Right cardiac atrium (tissue), 5 donors: ENCODE data around the gene CARD9. TPM values are rescaled to one million over a fixed set of nuclear protein-coding genes. Genes with fewer than 3 reads are reported as not detected.
"Not testable (repeated sequence)": the region's sequence is repeated elsewhere in the genome, so short reads cannot be mapped to it uniquely, and the experiment has no call there.

Experiments used
- ATAC-seq, 2 donors: fragments of 200-7000 bp; cut with Tn5 transposase; one replicate each; pipeline versions ENCODE4 v1.8.0 to v1.9.1; 2020; ENCODE audit warnings: moderate library complexity in 2 of 2, mild to moderate bottlenecking in 1 of 2
- DNase-seq, 3 donors: peaks; one replicate each; pipeline ENCODE4 v3.0.0-alpha.2; 2020
- H3K27ac ChIP-seq: one replicate; pipeline ENCODE4 v1.5.1; 2013; ENCODE audit warnings: mild to moderate bottlenecking, low read length, control low read depth, moderate library complexity
- H3K27me3 ChIP-seq: one replicate; pipeline ENCODE4 v1.6.1; 2013; ENCODE audit not compliant: control insufficient read depth, insufficient read depth
- H3K4me1 ChIP-seq: one replicate; pipeline ENCODE4 v1.6.1; 2013; ENCODE audit warnings: low read length; ENCODE audit not compliant: control insufficient read depth, insufficient read depth
- H3K4me3 ChIP-seq: one replicate; pipeline ENCODE4 v1.5.1; 2013; ENCODE audit warnings: low read length, control low read depth
- H3K9me3 ChIP-seq: one replicate; pipeline ENCODE4 v1.6.1; 2013; ENCODE audit warnings: low read length; ENCODE audit not compliant: control insufficient read depth
- WGBS: extraction: QIAGEN DNeasy Blood & Tissue Kit; methylation state at CpG from one replicate; pipeline ENCODE4 v1.1.7; 2013; 5-methylcytosine and 5-hydroxymethylcytosine counted together
- intact Hi-C, 4 donors: fragments of 100-400 bp; cut with DNase I; formaldehyde crosslinking; loops; one replicate each; pipeline versions ENCODE4 v1.11.0 to v1.14.0; 2022 to 2023
- polyA plus RNA-seq: library from polyadenylated mRNA; stranded (reverse); fragments of 200-250 nt; gene quantifications from one replicate; pipeline ENCODE4 v1.2.3, GENCODE V29; 2013
- total RNA-seq, 4 donors: library from RNA; stranded (reverse); fragmentation: NEBNext Ultra II Directional; extraction: Animal tissue kit (Norgen Biotek cat#: 25700); gene quantifications; one replicate each; pipeline ENCODE4 v1.2.1, GENCODE V29; 2021
- donor health status: healthy with polysubstance abuse.
- donor health status: DM: no; HTN: yes; CAD: no.
- donor health status: DM: no; HTN: no; CAD: no.
- donor health status: DM: no; HTN: yes; CAD: no; lungs with severe emphysema.
- donor health status: DM: yes; HTN: yes; CAD: no.

Gene CARD9
- total and polyA plus RNA-seq, 5 donors = 0.68 to 2.1 (median 0.78) TPM

DNA sequence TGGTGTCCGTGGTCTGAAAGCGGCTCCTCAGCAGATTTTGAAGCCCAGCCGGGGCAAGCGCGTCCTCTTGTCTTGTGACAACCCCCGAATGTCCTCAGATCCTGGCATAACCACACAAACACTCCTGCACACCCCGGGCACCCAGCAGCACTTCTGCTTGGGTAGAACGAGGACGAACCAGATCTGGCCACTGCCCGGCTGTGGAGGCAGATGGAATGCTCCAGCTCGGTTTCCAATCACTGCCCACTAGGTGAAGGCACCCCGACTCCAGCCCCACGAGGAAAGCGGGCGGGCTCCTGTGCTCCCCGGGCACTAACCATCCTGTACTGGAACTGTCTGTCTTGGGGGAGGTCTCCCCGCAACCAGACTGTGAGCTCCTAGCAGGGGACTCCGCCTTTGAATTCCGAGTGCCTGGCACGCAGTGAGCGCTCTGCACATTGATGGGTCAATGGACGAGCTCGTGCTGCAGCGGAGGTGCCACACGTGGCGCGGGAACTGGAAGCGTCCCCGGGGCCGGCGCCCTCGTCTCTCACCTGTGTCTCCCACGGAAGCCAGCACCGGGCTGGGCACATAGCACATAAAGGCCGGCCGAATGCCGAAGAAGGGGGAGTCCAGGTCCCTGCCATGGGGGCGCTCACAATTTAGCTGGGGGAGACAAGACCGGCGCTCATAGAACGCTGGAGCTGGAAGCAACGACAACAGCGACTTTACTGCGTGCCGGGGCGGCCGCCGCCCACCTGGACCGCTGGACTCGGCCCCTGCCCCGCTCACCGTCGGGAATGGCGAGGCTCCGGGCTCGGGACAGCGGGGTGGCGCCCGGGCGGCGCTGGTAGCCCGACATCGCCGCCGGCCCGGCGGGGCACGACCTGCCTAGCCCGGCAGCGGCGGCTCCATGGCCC, 36.3 kb upstream of the CARD9 start:
- intact Hi-C loops = no loop called here
- DNase-seq (peak in 2 of 3 donors; percentile 43 to 72), ATAC-seq (peak; percentile 8 to 39)
- H3K4me3 ChIP-seq = peak overlapping the region; percentile 75
- no peaks in the 10 kb centered on the region for H3K27me3 ChIP-seq
- no peaks in the 10 kb centered on the region for H3K4me1 ChIP-seq
- no peaks in the 10 kb centered on the region for H3K9me3 ChIP-seq
- no peak overlapping the region for H3K27ac ChIP-seq
- WGBS = 9% methylated on average over 71 of the region's 71 CpGs

DNA sequence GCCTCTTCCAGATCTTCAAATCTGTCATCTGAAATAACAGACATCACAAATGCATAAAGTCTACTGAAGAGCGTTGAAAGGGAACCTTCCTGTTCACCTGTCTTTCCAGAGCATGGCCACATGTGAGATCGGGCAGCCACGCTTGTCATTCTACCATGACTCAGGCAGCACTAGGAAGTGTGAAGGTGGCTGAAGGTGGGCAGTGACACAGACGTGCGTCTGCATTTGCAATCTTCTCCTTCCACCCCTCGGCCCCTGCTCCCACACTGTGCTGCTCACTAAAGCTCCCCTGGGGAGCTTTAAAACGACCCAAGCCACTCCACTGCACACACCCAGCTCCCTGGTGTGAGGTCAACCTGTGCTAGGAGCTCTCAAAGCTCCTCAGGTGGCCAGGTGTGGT, 34.4 kb upstream of the CARD9 start:
- ATAC-seq (no peak), DNase-seq (peak in 1 of 3 donors; percentile 18)
- intact Hi-C loops = no loop called here
- H3K4me1 ChIP-seq = no peaks in the 10 kb centered on the region
- H3K27me3 ChIP-seq = no peaks in the 10 kb centered on the region
- H3K9me3 ChIP-seq = no peaks in the 10 kb centered on the region
- H3K4me3 ChIP-seq = no peak overlapping the region
- WGBS = 89% methylated on average over 7 of the region's 7 CpGs
- no peak overlapping the region for H3K27ac ChIP-seq

DNA sequence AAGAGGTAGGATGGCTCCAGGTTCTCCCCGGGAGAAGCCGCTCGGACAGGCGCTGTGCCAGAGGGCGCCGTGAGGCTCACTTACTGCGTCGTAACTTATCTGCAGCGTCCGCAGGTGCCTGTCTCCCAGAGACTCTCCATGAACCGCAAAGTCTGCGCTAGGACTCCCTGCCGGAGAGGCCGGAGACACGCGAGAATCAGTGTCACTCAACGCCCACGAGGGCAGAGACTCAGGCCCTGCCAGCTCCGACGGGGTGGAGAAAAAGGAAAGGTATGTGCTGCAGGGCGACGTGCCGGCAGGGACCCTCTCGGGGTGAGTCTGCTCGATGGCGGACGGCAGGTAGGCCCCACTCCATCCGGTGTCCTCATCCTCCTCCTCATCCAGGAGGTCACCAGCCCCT, 33.6 kb upstream of the CARD9 start:
- H3K9me3 ChIP-seq, H3K27me3 ChIP-seq, H3K4me1 ChIP-seq, intact Hi-C loops, H3K4me3 ChIP-seq, ATAC-seq, H3K27ac ChIP-seq: not testable (repeated sequence)
- DNase-seq = peak in 1 of 3 donors; percentile 33
- 92% methylated on average over 28 of the region's 28 CpGs for WGBS

DNA sequence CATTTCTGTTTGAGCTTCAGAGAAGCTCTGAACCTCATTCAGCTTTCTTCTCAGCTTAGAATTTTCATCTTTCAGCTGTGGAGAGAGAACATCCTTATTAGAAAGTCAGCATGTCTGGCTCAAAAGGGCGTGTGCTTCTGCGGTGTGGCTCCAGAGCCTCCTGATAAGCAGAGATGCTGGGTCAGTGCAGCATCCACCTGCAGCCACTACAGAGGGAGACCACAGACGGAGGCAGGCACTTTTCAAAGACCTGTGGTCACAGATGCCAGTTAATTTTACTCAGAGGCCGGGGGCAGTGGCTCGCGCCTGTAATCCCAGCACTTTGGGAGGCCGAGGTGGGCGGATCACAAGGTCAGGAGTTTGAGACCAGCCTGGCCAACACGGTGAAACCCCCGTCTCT, 32.4 kb upstream of the CARD9 start:
- H3K27ac ChIP-seq, H3K27me3 ChIP-seq, H3K4me1 ChIP-seq, H3K4me3 ChIP-seq, H3K9me3 ChIP-seq, intact Hi-C loops, ATAC-seq: not testable (repeated sequence)
- peak in 1 of 3 donors; percentile 15 for DNase-seq
- 92% methylated on average over 10 of the region's 10 CpGs for WGBS

DNA sequence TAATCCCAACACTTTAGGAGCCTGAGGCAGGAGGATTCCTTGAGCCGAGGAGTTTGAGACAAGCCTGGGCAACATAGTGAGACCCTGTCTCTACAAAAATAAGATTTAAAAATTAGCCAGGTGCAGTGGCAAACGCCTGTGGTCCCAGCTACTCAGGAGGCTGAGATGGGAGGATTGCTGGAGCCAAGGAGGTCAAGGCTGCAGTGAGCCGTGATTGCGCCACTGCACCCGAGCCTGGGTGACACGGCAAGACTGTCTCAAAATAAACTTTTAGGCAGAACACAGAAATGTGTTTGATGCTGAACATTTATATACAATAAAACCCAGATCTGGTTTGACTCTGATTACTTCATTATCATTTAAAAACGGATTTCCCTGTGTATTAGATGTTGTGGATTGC, 32.0 kb upstream of the CARD9 start:
- Histone ChIP-seq H3K9me3 (no peaks in the 10 kb centered on the region), H3K27ac (no peak overlapping the region), H3K4me1 (no peaks in the 10 kb centered on the region), H3K4me3 (no peak overlapping the region), H3K27me3 (no peaks in the 10 kb centered on the region)
- ATAC-seq = no peak
- DNase-seq = no peak
- 88% methylated on average over 7 of the region's 7 CpGs for WGBS
- intact Hi-C loops = no loop called here

DNA sequence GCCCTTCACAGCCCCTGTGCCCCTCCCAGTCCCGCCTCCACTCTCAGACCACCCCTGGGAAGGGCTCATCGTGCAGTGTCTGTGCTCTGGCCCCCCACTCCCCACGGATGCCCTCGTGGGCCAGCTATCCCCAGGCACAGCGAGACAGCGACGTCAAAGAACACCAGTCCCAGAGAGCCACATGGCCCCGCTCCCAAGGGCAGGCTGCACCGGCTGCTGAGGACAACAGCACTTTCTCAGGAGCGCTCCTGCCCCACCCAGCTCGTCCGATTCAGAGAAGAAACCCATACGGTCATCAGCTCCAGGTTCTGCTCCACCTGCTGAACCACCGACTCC, 31.3 kb upstream of the CARD9 start:
- intact Hi-C loops = loop anchor here in 2 of 4 donors (5.0 kb wide), 1 partner anchor 92 kb away; no protein-coding TSS in a partner anchor
- H3K27me3 ChIP-seq = no peaks in the 10 kb centered on the region
- no peaks in the 10 kb centered on the region for H3K9me3 ChIP-seq
- DNase-seq = peak in 1 of 3 donors; percentile 44
- 90% methylated on average over 14 of the region's 14 CpGs for WGBS
- H3K4me1 ChIP-seq = no peaks in the 10 kb centered on the region
- no peak for ATAC-seq
- H3K27ac ChIP-seq = no peak overlapping the region
- no peak overlapping the region for H3K4me3 ChIP-seq

DNA sequence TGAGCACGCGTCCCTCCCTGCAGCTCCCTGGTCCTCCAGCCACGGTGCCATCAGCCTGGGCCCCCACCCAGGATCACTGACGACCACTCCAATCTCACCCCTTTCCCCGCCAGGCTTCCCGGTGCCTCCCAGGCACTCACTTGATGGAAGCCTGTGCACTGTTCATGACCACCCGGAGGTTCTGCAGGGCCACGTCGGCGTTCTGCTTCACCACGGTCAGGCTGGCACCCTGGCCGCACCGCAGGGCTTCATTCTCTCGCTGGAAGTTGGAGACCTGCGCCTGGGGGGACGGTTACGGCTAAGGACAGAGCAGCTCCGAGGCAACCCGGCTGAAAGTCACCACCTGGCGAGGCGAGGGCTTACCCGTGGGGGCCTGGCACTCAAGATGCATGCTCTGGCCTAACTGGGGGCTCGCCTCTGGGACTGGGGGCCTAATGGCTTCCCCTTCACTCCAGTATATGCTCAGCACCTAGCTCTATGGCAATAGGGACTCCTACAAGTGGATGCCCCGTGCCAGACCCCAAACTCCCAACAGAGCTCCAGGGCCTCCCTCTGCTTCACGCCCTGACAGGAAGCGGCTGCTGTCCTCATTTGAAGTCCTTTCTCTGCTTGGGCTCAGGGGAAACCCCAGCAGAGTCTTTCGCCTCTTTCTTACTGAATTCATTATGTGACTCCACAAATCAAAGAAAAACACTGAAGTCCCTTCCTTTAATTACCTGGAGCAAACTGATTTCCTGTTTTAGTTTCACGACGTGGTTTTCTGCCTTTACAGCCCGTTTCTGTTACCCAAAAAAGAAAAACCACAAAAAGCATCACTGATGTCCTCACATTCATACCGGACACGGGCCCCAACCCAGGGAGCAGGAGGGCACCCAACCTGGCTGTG, 30.7 kb upstream of the CARD9 start:
- Histone ChIP-seq H3K4me1 (no peaks in the 10 kb centered on the region), H3K27ac (no peak overlapping the region), H3K4me3 (no peak overlapping the region), H3K27me3 (no peaks in the 10 kb centered on the region), H3K9me3 (no peaks in the 10 kb centered on the region)
- DNase-seq (peak in 1 of 3 donors; percentile 36), ATAC-seq (no peak)
- 87% methylated on average over 32 of the region's 32 CpGs for WGBS
- intact Hi-C loops = loop anchor here in 2 of 4 donors (5.0 kb wide), 1 partner anchor 92 kb away; no protein-coding TSS in a partner anchor

DNA sequence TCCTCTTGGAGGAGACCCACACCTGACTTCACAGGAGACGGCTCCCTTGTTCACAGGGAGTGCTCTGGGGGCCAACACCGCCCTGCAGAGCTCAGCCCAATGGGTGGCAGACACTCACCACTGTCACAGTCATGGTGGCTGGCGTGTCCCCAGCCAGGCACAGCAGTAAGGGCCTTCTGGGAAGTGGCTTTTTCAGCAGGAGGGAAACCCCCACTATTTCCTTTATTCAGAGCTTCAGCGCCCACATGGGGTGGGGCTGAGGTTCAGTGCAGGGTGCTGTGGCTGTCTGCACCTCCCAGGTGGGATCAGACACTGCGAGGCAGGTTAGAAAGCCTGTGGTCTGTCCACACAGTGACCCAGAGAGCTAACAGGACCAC, 30.1 kb upstream of the CARD9 start:
- Histone ChIP-seq H3K27ac (no peak overlapping the region), H3K9me3 (no peaks in the 10 kb centered on the region), H3K4me3 (no peak overlapping the region), H3K27me3 (no peaks in the 10 kb centered on the region), H3K4me1 (no peaks in the 10 kb centered on the region)
- WGBS = 91% methylated on average over 5 of the region's 5 CpGs
- intact Hi-C loops = loop anchor here in 2 of 4 donors (5.0 kb wide), 1 partner anchor 91 kb away; no protein-coding TSS in a partner anchor
- no peak for ATAC-seq
- DNase-seq = peak in 2 of 3 donors; percentile 18 to 50

DNA sequence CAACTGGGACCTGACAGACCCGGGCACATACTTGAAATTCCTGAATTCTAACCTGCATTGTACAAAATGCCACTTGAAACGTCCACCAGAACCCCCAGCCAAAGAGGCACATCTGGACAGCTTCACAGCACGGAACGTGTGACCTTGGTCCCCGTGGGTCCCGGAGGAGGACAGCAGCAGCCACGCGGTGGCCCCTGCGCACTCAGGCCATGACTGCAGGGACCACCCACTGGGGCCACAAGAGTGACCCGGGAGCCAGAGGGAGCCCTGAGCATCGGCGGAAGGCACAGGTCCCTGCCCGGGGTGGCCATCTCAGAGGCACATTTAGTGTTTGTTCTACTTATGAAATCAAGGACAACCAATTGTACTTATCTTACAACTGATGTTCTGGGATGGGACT, 28.6 kb upstream of the CARD9 start:
- no peak overlapping the region for H3K27ac ChIP-seq
- H3K4me3 ChIP-seq = no peak overlapping the region
- H3K9me3 ChIP-seq = no peaks in the 10 kb centered on the region
- 66% methylated on average over 13 of the region's 13 CpGs for WGBS
- no peaks in the 10 kb centered on the region for H3K4me1 ChIP-seq
- no peaks in the 10 kb centered on the region for H3K27me3 ChIP-seq
- intact Hi-C loops = loop anchor here in 2 of 4 donors (5.0 kb wide), 1 partner anchor 90 kb away; no protein-coding TSS in a partner anchor
- no peak for ATAC-seq
- peak in 1 of 3 donors; percentile 29 for DNase-seq

GRCh38 chr9:136401173-136401922, 27.9 kb upstream of the CARD9 start:
- ATAC-seq (no peak), DNase-seq (no peak)
- no peaks in the 10 kb centered on the region for H3K9me3 ChIP-seq
- no peaks in the 10 kb centered on the region for H3K27me3 ChIP-seq
- WGBS = 88% methylated on average over 18 of the region's 18 CpGs
- no peak overlapping the region for H3K27ac ChIP-seq
- H3K4me3 ChIP-seq = no peak overlapping the region
- intact Hi-C loops = loop anchor here in 2 of 4 donors (5.0 kb wide), 1 partner anchor 89 kb away; no protein-coding TSS in a partner anchor
- H3K4me1 ChIP-seq = no peaks in the 10 kb centered on the region
